H1 (cell line): ENCODE measurements around the gene MAFF. TPM values are rescaled to one million over a fixed set of nuclear protein-coding genes. Genes with fewer than 3 reads are reported as not detected.

ENCODE experiments used
- CTBP2 ChIP-seq: IDR thresholded peaks from 2 replicates; pipeline ENCODE4 v1.7.0; 2011; ENCODE audit warnings: borderline replicate concordance, mild to moderate bottlenecking, moderate library complexity, mixed read lengths, low read length; ENCODE audit not compliant: insufficient read depth, insufficient read length
- CTCF ChIP-seq, 3 experiments: IDR thresholded peaks; 1 replicate in 2 of 3; 2 replicates in 1 of 3; pipeline versions ENCODE4 v1.5.1 to v1.6.1; 2011; ENCODE audit warnings: low read length in 3 of 3, mild to moderate bottlenecking in 3 of 3, inconsistent platforms in 2 of 3, low read depth in 1 of 3, moderate library complexity in 1 of 3; ENCODE audit not compliant: insufficient read depth in 1 of 3; ENCODE audit errors: control extremely low read depth in 1 of 3
- RXRA ChIP-seq: IDR thresholded peaks from 2 replicates; pipeline ENCODE4 v1.6.1; 2011; ENCODE audit warnings: low read depth, mild to moderate bottlenecking, low read length, moderate library complexity; ENCODE audit not compliant: insufficient read depth
- polyA plus RNA-seq, 7 experiments: library from polyadenylated mRNA; depleted of rRNA in 3 of 7; stranded (reverse) in 5 of 7; unstranded in 2 of 7; fragments of >200 nt in 5 of 7; fragments of 200-250 nt in 2 of 7; gene quantifications; 1 replicate in 5 of 7; 2 replicates in 1 of 7; 4 replicates in 1 of 7; pipeline versions ENCODE4 v1.2.1 to v1.2.3, GENCODE V29; 2011 to 2013; ENCODE audit warnings: missing spikeins in 2 of 7, mixed read lengths in 2 of 7
- total RNA-seq: library from RNA; stranded (reverse); fragmentation: NEBNext Ultra II Directional; extraction: Animal tissue kit (Norgen Biotek cat#: 25700); gene quantifications from 2 replicates; pipeline ENCODE4 v1.2.1, GENCODE V29; 2021

MAFF gene
- total and polyA plus RNA-seq, 2 of the 8 experiments (the other 6 are each of a cell fraction or from before 2014, with no cell fraction given) = 1.5 to 6.3 TPM

GRCh38 chr22:38153821-38154562 lies 47.8 kb upstream of the MAFF start (continued):
- TF ChIP-seq CTCF (IDR thresholded peaks at IDR 0.05; ENCODE audit: control extremely low read depth in 1 of 3, insufficient read depth in 1 of 3, low read depth in 1 of 3, low read length in 3 of 3) (peak in 1 of 3 experiments; percentile 49; a peak in 2 of 4 replicates), CTBP2 (no peak), RXRA (no peak)
